HepG2 (cell line): ENCODE measurements around the gene PIGO.

ENCODE experiments used
- EP300 ChIP-seq, 3 experiments: sonication (generic) in 1 of 3; formaldehyde crosslinking in 1 of 3; IDR thresholded peaks; 2 replicates each; pipeline versions ENCODE4 v1.5.1 to v1.6.1; 2011 to 2020; ENCODE audit warnings: low read depth in 2 of 3, low read length in 2 of 3, borderline replicate concordance in 1 of 3, improper control_type of control experiment in 1 of 3, mild to moderate bottlenecking in 1 of 3, missing genetic modification reagents in 1 of 3, moderate library complexity in 1 of 3
- EZH2 ChIP-seq: conservative IDR thresholded peaks from 2 replicates; pipeline ENCODE4 v1.6.1; 2012; ENCODE audit warnings: mild to moderate bottlenecking, low read depth, low read length, moderate library complexity
- GABPB1 ChIP-seq: IDR thresholded peaks from 2 replicates; pipeline ENCODE4 v1.6.1; 2016; ENCODE audit warnings: mild to moderate bottlenecking, missing genetic modification reagents, moderate library complexity, missing compliant biosample characterization
- HIVEP1 ChIP-seq: sonication (generic); formaldehyde crosslinking; IDR thresholded peaks from 2 replicates; pipeline ENCODE4 v1.4.0; 2020; ENCODE audit warnings: mild to moderate bottlenecking, missing genetic modification reagents
- SP4 ChIP-seq: sonication (generic); formaldehyde crosslinking; IDR thresholded peaks from 2 replicates; pipeline ENCODE4 v1.8.1; 2023; ENCODE audit warnings: mild to moderate bottlenecking, missing genetic modification reagents
- STAT5B ChIP-seq: sonication (generic); formaldehyde crosslinking; IDR thresholded peaks from 2 replicates; pipeline ENCODE4 v1.4.0; 2020; ENCODE audit warnings: missing genetic modification reagents
- TGIF2 ChIP-seq: IDR thresholded peaks from 2 replicates; pipeline ENCODE4 v1.6.1; 2016; ENCODE audit warnings: control low read depth, missing compliant biosample characterization
- TRIM24 ChIP-seq: sonication (generic); formaldehyde crosslinking; IDR thresholded peaks from 2 replicates; pipeline ENCODE4 v1.8.0; 2022; ENCODE audit warnings: mild to moderate bottlenecking, missing genetic modification reagents
- ZNF570 ChIP-seq: sonication (generic); formaldehyde crosslinking; IDR thresholded peaks from 2 replicates; pipeline ENCODE4 v1.4.0; 2020; ENCODE audit warnings: mild to moderate bottlenecking, missing genetic modification reagents, borderline replicate concordance
- TF ChIP-seq, protein P1 (sequence below), 2 experiments: IDR thresholded peaks; 2 replicates each; pipeline ENCODE4 v1.6.1; 2011 to 2012; ENCODE audit warnings: low read length in 2 of 2, borderline replicate concordance in 1 of 2, low read depth in 1 of 2, mild to moderate bottlenecking in 1 of 2, moderate library complexity in 1 of 2
- TF ChIP-seq, protein P2 (sequence below): sonication (generic); formaldehyde crosslinking; IDR thresholded peaks from 2 replicates; pipeline ENCODE4 v1.4.0; 2020; ENCODE audit warnings: missing genetic modification reagents

DNA sequence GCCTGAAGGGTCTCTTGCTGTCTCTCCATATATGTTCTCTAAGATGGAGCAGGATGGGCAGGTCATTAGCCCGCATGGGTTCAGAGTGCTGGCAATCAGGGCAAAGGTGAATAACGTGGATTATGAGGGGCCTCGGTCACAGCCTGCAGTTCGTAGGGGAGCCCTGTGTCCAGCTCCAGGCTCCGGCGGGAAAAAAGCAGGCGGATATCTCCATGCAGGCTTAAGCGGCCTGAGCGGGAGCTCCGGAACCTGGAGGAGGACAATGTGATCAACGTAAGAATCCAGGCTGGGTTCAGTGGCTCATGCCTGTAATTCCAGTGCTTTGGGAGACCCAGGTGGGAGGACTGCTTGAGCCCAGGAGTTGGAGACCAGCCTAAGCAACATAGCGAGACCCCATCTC, 8.7 kb upstream of the PIGO start:
- TF ChIP-seq HIVEP1 (CRISPR knock-in tag) (no peak), TGIF2 (CRISPR knock-in tag) (no peak), TRIM24 (CRISPR knock-in tag) (no peak), EP300 (IDR thresholded peaks at IDR 0.05; ENCODE audit: low read depth in 2 of 2, low read length in 2 of 2) (no peak), EP300 (CRISPR knock-in tag; IDR thresholded peaks at IDR 0.05; ENCODE audit: borderline replicate concordance) (no peak), EZH2 (no peak), GABPB1 (CRISPR knock-in tag) (no peak), STAT5B (CRISPR knock-in tag) (no peak), ZNF570 (CRISPR knock-in tag) (no peak), SP4 (CRISPR knock-in tag) (no peak)
- TF ChIP-seq, protein P1, sequence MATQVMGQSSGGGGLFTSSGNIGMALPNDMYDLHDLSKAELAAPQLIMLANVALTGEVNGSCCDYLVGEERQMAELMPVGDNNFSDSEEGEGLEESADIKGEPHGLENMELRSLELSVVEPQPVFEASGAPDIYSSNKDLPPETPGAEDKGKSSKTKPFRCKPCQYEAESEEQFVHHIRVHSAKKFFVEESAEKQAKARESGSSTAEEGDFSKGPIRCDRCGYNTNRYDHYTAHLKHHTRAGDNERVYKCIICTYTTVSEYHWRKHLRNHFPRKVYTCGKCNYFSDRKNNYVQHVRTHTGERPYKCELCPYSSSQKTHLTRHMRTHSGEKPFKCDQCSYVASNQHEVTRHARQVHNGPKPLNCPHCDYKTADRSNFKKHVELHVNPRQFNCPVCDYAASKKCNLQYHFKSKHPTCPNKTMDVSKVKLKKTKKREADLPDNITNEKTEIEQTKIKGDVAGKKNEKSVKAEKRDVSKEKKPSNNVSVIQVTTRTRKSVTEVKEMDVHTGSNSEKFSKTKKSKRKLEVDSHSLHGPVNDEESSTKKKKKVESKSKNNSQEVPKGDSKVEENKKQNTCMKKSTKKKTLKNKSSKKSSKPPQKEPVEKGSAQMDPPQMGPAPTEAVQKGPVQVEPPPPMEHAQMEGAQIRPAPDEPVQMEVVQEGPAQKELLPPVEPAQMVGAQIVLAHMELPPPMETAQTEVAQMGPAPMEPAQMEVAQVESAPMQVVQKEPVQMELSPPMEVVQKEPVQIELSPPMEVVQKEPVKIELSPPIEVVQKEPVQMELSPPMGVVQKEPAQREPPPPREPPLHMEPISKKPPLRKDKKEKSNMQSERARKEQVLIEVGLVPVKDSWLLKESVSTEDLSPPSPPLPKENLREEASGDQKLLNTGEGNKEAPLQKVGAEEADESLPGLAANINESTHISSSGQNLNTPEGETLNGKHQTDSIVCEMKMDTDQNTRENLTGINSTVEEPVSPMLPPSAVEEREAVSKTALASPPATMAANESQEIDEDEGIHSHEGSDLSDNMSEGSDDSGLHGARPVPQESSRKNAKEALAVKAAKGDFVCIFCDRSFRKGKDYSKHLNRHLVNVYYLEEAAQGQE (IDR thresholded peaks at IDR 0.05; ENCODE audit: borderline replicate concordance in 1 of 2, low read depth in 1 of 2, low read length in 2 of 2), result no peak
- TF ChIP-seq, protein P2, sequence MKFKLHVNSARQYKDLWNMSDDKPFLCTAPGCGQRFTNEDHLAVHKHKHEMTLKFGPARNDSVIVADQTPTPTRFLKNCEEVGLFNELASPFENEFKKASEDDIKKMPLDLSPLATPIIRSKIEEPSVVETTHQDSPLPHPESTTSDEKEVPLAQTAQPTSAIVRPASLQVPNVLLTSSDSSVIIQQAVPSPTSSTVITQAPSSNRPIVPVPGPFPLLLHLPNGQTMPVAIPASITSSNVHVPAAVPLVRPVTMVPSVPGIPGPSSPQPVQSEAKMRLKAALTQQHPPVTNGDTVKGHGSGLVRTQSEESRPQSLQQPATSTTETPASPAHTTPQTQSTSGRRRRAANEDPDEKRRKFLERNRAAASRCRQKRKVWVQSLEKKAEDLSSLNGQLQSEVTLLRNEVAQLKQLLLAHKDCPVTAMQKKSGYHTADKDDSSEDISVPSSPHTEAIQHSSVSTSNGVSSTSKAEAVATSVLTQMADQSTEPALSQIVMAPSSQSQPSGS (CRISPR knock-in tag), result no peak
